Parathyroid adenoma (tissue), 2 donors: ENCODE measurements around the gene OTOP3.
"Not testable (repeated sequence)": the region's sequence is repeated elsewhere in the genome, so short reads cannot be mapped to it uniquely, and the experiment has no call there.

Experiments
- H2AFZ ChIP-seq: fragments of 300-600 bp; sonication (generic); one replicate; pipeline ENCODE4 v1.7.0; 2017; ENCODE audit warnings: antibody characterized with exemption, mild to moderate bottlenecking
- H3K27ac ChIP-seq: fragments of 300-600 bp; sonication (generic); one replicate; pipeline ENCODE4 v1.7.0; 2017
- H3K27me3 ChIP-seq: fragments of 300-600 bp; sonication (generic); one replicate; pipeline ENCODE4 v1.7.0; 2017; ENCODE audit warnings: low read length; ENCODE audit not compliant: control insufficient read depth, insufficient read depth
- H3K36me3 ChIP-seq: fragments of 300-600 bp; sonication (generic); one replicate; pipeline ENCODE4 v1.7.0; 2017; ENCODE audit warnings: low read length; ENCODE audit not compliant: control insufficient read depth, insufficient read depth
- H3K4me1 ChIP-seq: fragments of 300-600 bp; sonication (generic); one replicate; pipeline ENCODE4 v1.7.0; 2017; ENCODE audit warnings: control low read depth
- H3K4me2 ChIP-seq: fragments of 300-600 bp; sonication (generic); one replicate; pipeline ENCODE4 v1.7.0; 2017; ENCODE audit warnings: low read length
- H3K4me3 ChIP-seq: fragments of 300-600 bp; sonication (generic); one replicate; pipeline ENCODE4 v1.7.0; 2017; ENCODE audit warnings: low read depth, low read length
- H3K79me2 ChIP-seq: fragments of 300-600 bp; sonication (generic); one replicate; pipeline ENCODE4 v1.7.0; 2017; ENCODE audit warnings: control low read depth
- H3K9ac ChIP-seq: fragments of 300-600 bp; sonication (generic); one replicate; pipeline ENCODE4 v1.7.0; 2017; ENCODE audit warnings: mild to moderate bottlenecking
- H3K9me3 ChIP-seq: fragments of 300-600 bp; sonication (generic); one replicate; pipeline ENCODE4 v1.7.0; 2017; ENCODE audit warnings: low read length; ENCODE audit not compliant: control insufficient read depth
- CTCF ChIP-seq: fragments of 300-600 bp; sonication (generic); IDR thresholded peaks from one replicate; pipeline ENCODE4 v1.7.0; 2017; ENCODE audit warnings: antibody characterized with exemption, mild to moderate bottlenecking
- donor health status: primary hyperparathyroidism.

OTOP3 gene

DNA sequence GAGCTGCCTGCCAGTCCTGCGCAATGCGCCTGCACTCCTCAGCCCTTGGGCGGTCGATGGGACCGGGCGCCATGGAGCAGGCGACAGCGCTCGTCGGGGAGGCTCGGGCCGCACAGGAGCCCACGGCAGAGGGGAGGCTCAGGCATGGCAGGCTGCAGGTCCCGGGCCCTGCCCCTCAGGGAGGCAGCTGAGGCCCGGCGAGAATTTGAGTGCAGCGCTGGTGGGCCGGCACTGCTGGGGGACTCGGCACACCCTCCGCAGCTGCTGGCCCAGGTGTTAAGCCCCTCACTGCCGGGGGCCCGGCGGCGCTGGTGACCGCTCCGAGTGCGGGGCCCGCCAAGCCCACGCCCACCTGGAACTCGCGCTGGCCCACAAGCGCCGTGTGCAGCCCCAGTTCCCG lies 28.7 kb upstream of the OTOP3 start:
- H3K4me1 ChIP-seq, result no peaks in the 10 kb centered on the region
- no peak overlapping the region for H3K4me3 ChIP-seq
- H3K27ac ChIP-seq, result no peak overlapping the region
- H3K36me3 ChIP-seq, result no peaks in the 10 kb centered on the region
- H3K79me2 ChIP-seq, result no peaks in the 10 kb centered on the region
- no peaks in the 10 kb centered on the region for H3K27me3 ChIP-seq
- H3K9ac ChIP-seq, result no peak overlapping the region
- H2AFZ ChIP-seq, result no peak overlapping the region
- no peak overlapping the region for H3K4me2 ChIP-seq
- TF ChIP-seq CTCF, result no peak
- no peaks in the 10 kb centered on the region for H3K9me3 ChIP-seq

GRCh38 chr17:74909097-74909496 lies 26.6 kb upstream of the OTOP3 start:
- H3K4me3 ChIP-seq, H3K4me2 ChIP-seq, H2AFZ ChIP-seq, H3K36me3 ChIP-seq, H3K27me3 ChIP-seq, H3K9me3 ChIP-seq, H3K27ac ChIP-seq, H3K79me2 ChIP-seq, H3K4me1 ChIP-seq, H3K9ac ChIP-seq: not testable (repeated sequence)

GRCh38 chr17:74911423-74911822 lies 24.3 kb upstream of the OTOP3 start:
- not testable (repeated sequence) for H3K79me2 ChIP-seq, H3K4me2 ChIP-seq, H3K4me3 ChIP-seq, H3K9me3 ChIP-seq, H3K27me3 ChIP-seq, H2AFZ ChIP-seq, H3K9ac ChIP-seq, H3K36me3 ChIP-seq, H3K4me1 ChIP-seq, H3K27ac ChIP-seq

DNA sequence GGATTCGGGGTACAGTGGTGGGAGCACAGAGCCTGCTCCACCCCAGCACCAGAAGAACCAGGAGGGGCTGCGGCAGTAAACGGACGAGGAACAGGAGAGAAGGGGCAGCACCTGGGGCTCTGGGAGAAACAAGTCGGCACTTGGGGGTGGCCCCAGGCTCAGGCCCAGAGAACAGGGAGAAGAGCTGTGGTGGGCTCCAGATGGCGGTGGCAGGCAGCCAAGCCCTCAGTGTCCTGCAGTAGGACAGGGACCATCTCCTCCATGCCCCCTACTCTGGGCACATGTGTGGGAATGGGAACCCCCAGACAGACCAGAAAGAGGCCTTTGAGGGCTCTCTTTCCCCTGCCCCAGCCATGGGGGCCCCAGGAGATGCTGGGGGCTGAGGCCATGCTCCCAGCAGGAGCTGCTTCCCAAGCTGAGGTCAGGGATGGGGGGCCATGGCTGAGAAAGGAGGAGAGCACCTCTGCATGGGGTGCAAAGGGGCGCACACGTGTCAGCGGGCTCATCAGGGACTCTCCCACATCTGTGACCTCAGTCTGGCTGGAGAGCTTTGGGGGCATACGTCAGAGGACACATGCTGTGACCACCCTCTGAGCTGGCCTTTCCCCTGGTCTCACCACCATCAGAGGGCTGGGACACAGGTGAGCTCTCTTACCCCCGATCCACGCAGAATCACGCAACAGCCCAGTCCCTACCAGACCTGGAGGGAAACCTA lies 19.4 kb upstream of the OTOP3 start:
- no peak overlapping the region for H3K27ac ChIP-seq
- no peak overlapping the region for H3K4me2 ChIP-seq
- no peak overlapping the region for H2AFZ ChIP-seq
- no peaks in the 10 kb centered on the region for H3K9me3 ChIP-seq
- no peaks in the 10 kb centered on the region for H3K36me3 ChIP-seq
- H3K79me2 ChIP-seq, result no peaks in the 10 kb centered on the region
- no peaks in the 10 kb centered on the region for H3K27me3 ChIP-seq
- no peaks in the 10 kb centered on the region for H3K4me1 ChIP-seq
- H3K4me3 ChIP-seq, result no peak overlapping the region
- no peak for TF ChIP-seq CTCF
- H3K9ac ChIP-seq, result no peak overlapping the region

- Histone ChIP-seq H3K79me2 (no peaks in the 10 kb centered on the region), H3K27me3 (no peaks in the 10 kb centered on the region), H2AFZ (no peak overlapping the region), H3K9me3 (no peaks in the 10 kb centered on the region), H3K4me1 (no peaks in the 10 kb centered on the region), H3K27ac (no peak overlapping the region), H3K4me2 (no peak overlapping the region), H3K4me3 (no peak overlapping the region), H3K36me3 (no peaks in the 10 kb centered on the region), H3K9ac (no peak overlapping the region)
- no peak for TF ChIP-seq CTCF
Measured at GRCh38 chr17:74916851-74917199, 18.9 kb upstream of the OTOP3 start.

GRCh38 chr17:74917430-74917829 lies 18.3 kb upstream of the OTOP3 start:
- Histone ChIP-seq H3K9me3 (no peaks in the 10 kb centered on the region), H3K4me2 (no peak overlapping the region), H3K4me1 (no peaks in the 10 kb centered on the region), H3K36me3 (no peaks in the 10 kb centered on the region), H3K4me3 (no peak overlapping the region), H3K27ac (no peak overlapping the region), H3K79me2 (no peaks in the 10 kb centered on the region), H2AFZ (no peak overlapping the region), H3K9ac (no peak overlapping the region), H3K27me3 (peaks cover 1% of the 10 kb centered on the region)
- TF ChIP-seq CTCF, result no peak
